Measurements from ENCODE around the gene ZNF396.

- TF ChIP-seq CTCF (IDR thresholded peaks at IDR 0.05; ENCODE audit: borderline replicate concordance, extremely low read depth, low read length, poor library complexity, severe bottlenecking) (no peak), EZH2 (IDR thresholded peaks at IDR 0.05; ENCODE audit: borderline replicate concordance, low read depth, low read length, severe bottlenecking) (no peak)
Observed at GRCh38 chr18:35345950-35346349, 31.2 kb downstream of the ZNF396 start.

Measured in DND-41 (cell line).